AG04449 (cell line): ENCODE results near the gene FAM168A.

Experiments used
- CTCF ChIA-PET: fragments of 350-600 bp; formaldehyde crosslinking; extraction: SDS; loops from one replicate; lab custom pipeline; 2021; ENCODE audit warnings: antibody characterized with exemption; lab: Yijun Ruan, JAX
- POLR2A ChIA-PET: fragments of 400-600, 350-600 bp; formaldehyde crosslinking; extraction: SDS; loops from one replicate; lab custom pipeline; 2020; ENCODE audit warnings: antibody characterized with exemption, inconsistent platforms; lab: Yijun Ruan, JAX
- DNase-seq: peaks from one replicate; pipeline ENCODE4 v3.0.0-alpha.2; 2010; ENCODE audit warnings: low read depth, low spot score
- H3K4me3 ChIP-seq: 2 replicates; pipeline ENCODE4 v1.5.1; 2011; ENCODE audit warnings: low read depth, mild to moderate bottlenecking, control low read depth, low read length
- TF ChIP-seq, protein P1 (sequence below): IDR thresholded peaks from one replicate; pipeline ENCODE4 v1.5.1; 2011; ENCODE audit warnings: mild to moderate bottlenecking, moderate library complexity, low read length, control low read depth, inconsistent platforms; ENCODE audit not compliant: insufficient read depth; ENCODE audit errors: missing control alignments

The FAM168A gene

DNA sequence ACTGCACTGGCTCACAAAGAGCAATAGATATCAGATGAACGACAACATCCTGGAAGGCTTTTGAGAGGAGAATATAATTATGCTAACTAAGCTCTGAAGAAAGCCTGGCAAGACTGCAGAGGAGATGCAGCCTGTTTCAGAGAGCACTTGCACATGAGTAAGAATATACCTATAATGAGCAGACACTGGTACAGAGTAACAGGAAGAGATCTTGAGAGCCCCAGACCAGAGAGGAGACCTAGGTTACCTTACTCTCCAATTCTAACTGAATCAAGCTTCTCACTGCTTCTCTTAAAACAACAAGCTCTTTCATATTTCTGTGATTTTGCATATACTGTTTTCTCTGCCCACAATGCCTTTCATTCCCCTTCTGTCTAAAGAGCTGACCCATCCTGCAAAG lies 66.5 kb downstream of the FAM168A start:
- ChIA-PET POLR2A (no interaction called here), CTCF (interaction anchor here (0.9 kb wide), 1 partner anchor 94 kb away, joined by 4 read pairs; no protein-coding TSS in a partner anchor)
- H3K4me3 ChIP-seq, result no peak overlapping the region
- TF ChIP-seq, protein P1, sequence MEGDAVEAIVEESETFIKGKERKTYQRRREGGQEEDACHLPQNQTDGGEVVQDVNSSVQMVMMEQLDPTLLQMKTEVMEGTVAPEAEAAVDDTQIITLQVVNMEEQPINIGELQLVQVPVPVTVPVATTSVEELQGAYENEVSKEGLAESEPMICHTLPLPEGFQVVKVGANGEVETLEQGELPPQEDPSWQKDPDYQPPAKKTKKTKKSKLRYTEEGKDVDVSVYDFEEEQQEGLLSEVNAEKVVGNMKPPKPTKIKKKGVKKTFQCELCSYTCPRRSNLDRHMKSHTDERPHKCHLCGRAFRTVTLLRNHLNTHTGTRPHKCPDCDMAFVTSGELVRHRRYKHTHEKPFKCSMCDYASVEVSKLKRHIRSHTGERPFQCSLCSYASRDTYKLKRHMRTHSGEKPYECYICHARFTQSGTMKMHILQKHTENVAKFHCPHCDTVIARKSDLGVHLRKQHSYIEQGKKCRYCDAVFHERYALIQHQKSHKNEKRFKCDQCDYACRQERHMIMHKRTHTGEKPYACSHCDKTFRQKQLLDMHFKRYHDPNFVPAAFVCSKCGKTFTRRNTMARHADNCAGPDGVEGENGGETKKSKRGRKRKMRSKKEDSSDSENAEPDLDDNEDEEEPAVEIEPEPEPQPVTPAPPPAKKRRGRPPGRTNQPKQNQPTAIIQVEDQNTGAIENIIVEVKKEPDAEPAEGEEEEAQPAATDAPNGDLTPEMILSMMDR, result no peak
- DNase-seq, result no peak

DNA sequence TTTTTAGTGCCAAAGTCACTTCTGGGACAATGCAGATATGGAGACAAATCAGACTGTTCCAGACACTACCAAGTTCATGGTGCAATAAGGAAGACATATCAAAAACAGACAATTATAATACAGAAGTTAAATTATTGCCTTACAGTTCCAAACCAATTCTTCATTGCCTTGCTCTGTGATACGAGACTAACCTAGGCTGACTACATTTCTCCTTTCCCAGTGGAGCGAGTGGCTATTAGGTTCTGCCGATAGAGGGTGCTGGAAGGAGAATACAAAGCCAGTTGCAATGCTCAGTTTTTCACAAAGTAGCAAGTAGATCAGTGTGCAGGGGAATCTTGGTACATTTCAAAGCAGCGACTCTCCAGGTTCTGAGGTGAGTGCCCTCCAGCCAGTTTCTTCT lies 67.8 kb downstream of the FAM168A start:
- TF ChIP-seq, protein P1, result peak; percentile 2
- no peak for DNase-seq

DNA sequence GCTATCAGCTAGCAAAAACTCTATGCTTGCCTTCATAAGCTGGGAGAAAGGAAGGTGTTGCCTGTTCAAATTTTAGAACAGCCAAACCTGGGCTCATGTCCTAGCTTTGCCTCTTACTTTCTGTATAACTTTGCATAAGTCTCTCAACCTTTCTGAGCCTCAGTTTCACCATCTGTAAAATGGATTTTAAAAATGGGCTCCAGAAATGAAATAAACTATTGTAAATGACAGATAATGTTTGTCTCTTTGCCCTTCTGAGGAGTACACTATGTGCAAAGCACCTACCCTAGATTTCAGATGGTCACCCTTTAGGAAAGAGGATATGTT lies 68.7 kb downstream of the FAM168A start:
- no peak overlapping the region for H3K4me3 ChIP-seq
- no peak for DNase-seq
- POLR2A ChIA-PET, result interaction anchor here (0.7 kb wide), 1 partner anchor 325 kb away, joined by 3 read pairs; no protein-coding TSS in a partner anchor
- TF ChIP-seq, protein P1, result no peak
- CTCF ChIA-PET, result interaction anchor here (1.0 to 1.6 kb wide), 3 partner anchors 10 to 133 kb away, joined by 3 to 6 read pairs (median 4); no protein-coding TSS in a partner anchor

More for the DNA sequence above, 67.8 kb downstream of the FAM168A start:
- POLR2A ChIA-PET, result no interaction called here
- no peak overlapping the region for H3K4me3 ChIP-seq
- CTCF ChIA-PET, result interaction anchor here (1.0 kb wide), 1 partner anchor 9 kb away, joined by 3 read pairs; no protein-coding TSS in a partner anchor

DNA sequence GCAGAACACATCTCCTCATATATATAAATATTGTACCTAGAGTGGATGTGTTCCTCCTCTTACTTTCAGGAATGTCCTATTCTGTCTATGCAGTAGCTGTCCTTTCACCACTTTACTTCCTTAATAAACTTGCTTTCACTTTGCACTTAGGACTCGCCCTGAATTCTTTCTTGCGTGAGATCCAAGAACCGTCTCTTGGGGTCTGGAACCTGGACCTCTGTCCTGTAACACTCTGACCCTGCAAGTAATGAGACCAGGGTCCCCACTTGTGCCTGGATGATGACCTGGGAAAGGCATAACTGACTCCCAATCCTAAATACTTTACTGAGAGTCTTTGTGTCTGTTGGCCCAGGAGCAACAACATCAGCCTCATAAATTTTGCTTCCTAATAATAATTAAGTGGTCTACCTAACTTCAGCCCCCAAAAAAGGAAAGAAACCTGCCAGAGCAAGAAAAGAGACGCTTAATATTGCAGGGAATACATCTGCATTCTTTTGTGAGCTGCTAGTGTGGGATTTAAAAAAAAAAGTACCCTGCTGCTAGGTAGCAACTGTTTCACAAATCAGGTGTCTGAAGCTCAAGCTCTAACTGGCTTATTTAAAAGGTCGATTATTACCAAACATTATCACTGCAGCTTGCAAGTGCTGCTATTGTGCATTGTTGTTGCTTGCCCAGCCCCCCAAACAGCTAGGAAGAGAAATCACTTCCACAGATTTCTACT lies 69.3 kb downstream of the FAM168A start:
- POLR2A ChIA-PET, result interaction anchor here (0.7 kb wide), 1 partner anchor 325 kb away, joined by 3 read pairs; no protein-coding TSS in a partner anchor
- CTCF ChIA-PET, result interaction anchor here (1.0 to 1.6 kb wide), 5 partner anchors 11 to 134 kb away, joined by 3 to 6 read pairs (median 3); no protein-coding TSS in a partner anchor
- DNase-seq, result no peak
- TF ChIP-seq, protein P1, result no peak
- no peak overlapping the region for H3K4me3 ChIP-seq

DNA sequence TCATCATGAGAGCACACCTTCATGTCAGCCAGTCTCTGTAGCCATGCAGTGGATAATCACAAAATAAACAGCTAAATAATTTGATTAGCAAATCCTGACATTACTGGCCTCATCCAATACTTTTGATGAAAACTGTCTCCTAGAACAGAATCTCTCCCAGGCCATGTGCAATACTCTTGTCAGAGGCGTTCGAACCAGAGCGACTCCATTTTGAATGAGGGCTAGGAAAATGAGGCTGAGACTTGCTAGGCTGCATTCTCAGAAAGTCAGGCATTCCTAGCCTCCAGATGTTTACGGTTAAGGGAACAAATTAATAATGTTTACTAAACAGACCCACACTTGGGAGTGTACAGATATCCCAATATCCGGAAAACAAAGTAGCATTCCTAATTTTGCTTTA lies 69.9 kb downstream of the FAM168A start:
- H3K4me3 ChIP-seq, result no peak overlapping the region
- TF ChIP-seq, protein P1, result no peak
- no peak for DNase-seq
- POLR2A ChIA-PET, result no interaction called here
- CTCF ChIA-PET, result interaction anchor here (1.1 to 1.6 kb wide), 3 partner anchors 49 to 134 kb away, joined by 3 to 4 read pairs (median 3); no protein-coding TSS in a partner anchor

DNA sequence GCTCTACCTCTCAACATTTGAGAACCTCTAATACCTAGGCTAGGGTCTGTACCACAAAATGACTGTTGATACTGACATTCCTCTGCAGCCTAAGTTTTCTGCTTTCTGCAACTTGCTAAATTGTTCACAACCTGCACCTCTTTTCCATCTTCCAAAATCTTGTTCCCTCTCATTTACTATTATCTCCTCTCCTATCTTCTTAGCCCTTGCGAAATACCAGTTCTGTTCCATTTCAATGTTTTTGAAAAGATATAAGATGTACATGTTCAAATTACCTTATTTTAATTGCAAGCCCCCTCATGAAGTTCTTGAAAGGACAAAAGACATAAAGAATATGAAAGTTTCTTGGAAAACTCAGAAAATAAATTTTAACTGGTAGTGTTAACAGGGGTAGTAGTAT lies 72.3 kb downstream of the FAM168A start:
- DNase-seq, result no peak
- POLR2A ChIA-PET, result no interaction called here
- TF ChIP-seq, protein P1, result no peak
- CTCF ChIA-PET, result no interaction called here
- H3K4me3 ChIP-seq, result no peak overlapping the region
